Measurements from ENCODE around the gene GUSB. TPM values are rescaled to one million over a fixed set of nuclear protein-coding genes. Genes with fewer than 3 reads are reported as not detected.

Gene GUSB
- total RNA-seq, 1 experiment from 2014 or later, result 62.0 TPM

DNA sequence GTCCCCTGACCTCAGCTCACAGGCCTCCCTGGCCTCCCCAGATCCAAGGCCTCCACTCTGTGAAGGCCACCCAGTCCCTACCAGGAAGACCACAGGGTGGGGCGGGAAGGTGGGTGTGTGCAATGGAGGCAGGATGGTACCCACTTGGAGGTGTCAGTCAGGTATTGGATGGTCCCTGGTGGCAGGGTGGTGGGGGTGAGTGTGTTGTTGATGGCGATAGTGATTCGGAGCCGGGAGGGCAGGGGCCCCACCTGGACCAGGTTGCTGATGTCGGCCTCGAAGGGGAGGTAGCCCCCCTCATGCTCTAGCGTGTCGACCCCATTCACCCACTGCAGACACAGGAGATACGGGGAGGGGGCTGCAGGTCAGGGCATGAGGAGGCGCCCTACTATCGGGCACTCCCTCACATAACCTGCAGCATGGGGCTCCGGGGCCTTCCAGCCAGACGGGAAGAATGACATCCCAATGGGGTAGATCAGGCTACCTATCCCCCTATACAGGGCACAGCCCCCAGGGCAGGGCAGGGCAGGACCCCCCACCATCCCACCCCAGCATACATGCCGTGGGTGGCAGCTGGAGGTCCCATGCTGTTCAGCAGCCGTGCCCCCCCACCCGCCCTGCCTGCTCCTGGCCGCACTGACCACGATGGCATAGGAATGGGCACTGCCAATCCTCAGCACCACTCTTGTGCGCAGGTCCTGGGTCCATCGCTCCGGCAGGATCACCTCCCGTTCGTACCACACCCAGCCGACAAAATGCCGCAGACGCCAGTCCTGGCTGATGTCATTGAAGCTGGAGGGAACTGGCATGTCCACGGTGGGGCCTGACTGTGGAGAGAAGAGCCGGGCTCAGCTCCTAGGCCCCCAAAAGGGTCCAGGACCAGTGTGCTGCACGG, 2.2 kb downstream of the GUSB start:
- no peak overlapping the region for H2BK15ac ChIP-seq (ENCODE audit: low read depth, low read length)
- H2BK5ac ChIP-seq (ENCODE audit: insufficient read length, low read length), result no peak overlapping the region
- no peaks in the 10 kb centered on the region; the same call in 1 of the 2 replicates for H3K79me2 ChIP-seq (ENCODE audit: insufficient read depth, low read length)
- no peaks in the 10 kb centered on the region for H3K27me3 ChIP-seq (ENCODE audit: insufficient read depth, low read length)
- no peaks in the 10 kb centered on the region for H3K9me3 ChIP-seq (ENCODE audit: control insufficient read depth, low read depth, low read length)
- DNase-seq, result no peak
- Mint-ChIP-seq H3K27me3 (ENCODE audit: low read depth) (no peaks in the 10 kb centered on the region), H3K36me3 (ENCODE audit: insufficient read depth in 1 of 3, low read depth in 3 of 3) (peaks cover 20 to 31% (median 25%) of the 10 kb centered on the region in 3 experiments; a peak in 6 of 7 replicates), H3K4me1 (peaks cover 2 to 3% of the 10 kb centered on the region in 2 experiments; a peak in 2 of 4 replicates), H3K4me3 (peak overlapping the region; percentile 55 to 70; a peak in 4 of 5 replicates), H3K9me3 (no peaks in the 10 kb centered on the region), H3K27ac (no peak overlapping the region; a peak in 1 of 7 replicates)
- no peak overlapping the region for H3K4ac ChIP-seq (ENCODE audit: low read depth, low read length)
- no peak overlapping the region for H3K18ac ChIP-seq (ENCODE audit: insufficient read length, low read depth, low read length)
- peaks cover 2% of the 10 kb centered on the region for H3K23me2 ChIP-seq (ENCODE audit: insufficient read length, low read depth, low read length, poor library complexity, severe bottlenecking)
- H2AK5ac ChIP-seq (ENCODE audit: insufficient read length, low read length), result no peak overlapping the region
- H4K8ac ChIP-seq (replicated peaks; ENCODE audit: insufficient read length, low read depth, low read length), result no peak overlapping the region
- no peak overlapping the region for H4K5ac ChIP-seq (ENCODE audit: insufficient read length, low read depth, low read length)
- no peak overlapping the region for H3K4me2 ChIP-seq (ENCODE audit: insufficient read depth, insufficient read length, low read length)
- H4K91ac ChIP-seq (ENCODE audit: insufficient read length, low read depth, low read length), result no peak overlapping the region
- no peak overlapping the region for H3K27ac ChIP-seq (ENCODE audit: insufficient read length, low read depth, low read length)
- no peak overlapping the region for H3T11ph ChIP-seq (ENCODE audit: low read length)
- H3K9ac ChIP-seq (ENCODE audit: extremely low read depth, insufficient read length, low read length), result peak overlapping the region; percentile 15
- no peak overlapping the region for H2AFZ ChIP-seq (ENCODE audit: low read length)
- no peak overlapping the region for H3K14ac ChIP-seq (ENCODE audit: insufficient read depth, low read length)
- H3K23ac ChIP-seq (ENCODE audit: insufficient read length, low read depth, low read length), result no peak overlapping the region
- no CpG with 5 or more reads among the region's 29 CpGs for WGBS (ENCODE audit: extremely low coverage, insufficient read length, low lambda C conversion rate)
- peaks cover 3% of the 10 kb centered on the region for H3K79me1 ChIP-seq (ENCODE audit: insufficient read depth, low read depth, low read length, poor library complexity, severe bottlenecking)
- no peak overlapping the region for H2BK120ac ChIP-seq (ENCODE audit: low read depth, low read length, poor library complexity, severe bottlenecking)
- no peak overlapping the region for H2BK20ac ChIP-seq (ENCODE audit: low read depth, low read length, poor library complexity, severe bottlenecking)
- H2BK12ac ChIP-seq (ENCODE audit: insufficient read length, low read depth, low read length), result no peak overlapping the region
- H4K20me1 ChIP-seq (ENCODE audit: control insufficient read depth, insufficient read depth, insufficient read length), result peaks cover 5% of the 10 kb centered on the region
- TF ChIP-seq, protein P1, sequence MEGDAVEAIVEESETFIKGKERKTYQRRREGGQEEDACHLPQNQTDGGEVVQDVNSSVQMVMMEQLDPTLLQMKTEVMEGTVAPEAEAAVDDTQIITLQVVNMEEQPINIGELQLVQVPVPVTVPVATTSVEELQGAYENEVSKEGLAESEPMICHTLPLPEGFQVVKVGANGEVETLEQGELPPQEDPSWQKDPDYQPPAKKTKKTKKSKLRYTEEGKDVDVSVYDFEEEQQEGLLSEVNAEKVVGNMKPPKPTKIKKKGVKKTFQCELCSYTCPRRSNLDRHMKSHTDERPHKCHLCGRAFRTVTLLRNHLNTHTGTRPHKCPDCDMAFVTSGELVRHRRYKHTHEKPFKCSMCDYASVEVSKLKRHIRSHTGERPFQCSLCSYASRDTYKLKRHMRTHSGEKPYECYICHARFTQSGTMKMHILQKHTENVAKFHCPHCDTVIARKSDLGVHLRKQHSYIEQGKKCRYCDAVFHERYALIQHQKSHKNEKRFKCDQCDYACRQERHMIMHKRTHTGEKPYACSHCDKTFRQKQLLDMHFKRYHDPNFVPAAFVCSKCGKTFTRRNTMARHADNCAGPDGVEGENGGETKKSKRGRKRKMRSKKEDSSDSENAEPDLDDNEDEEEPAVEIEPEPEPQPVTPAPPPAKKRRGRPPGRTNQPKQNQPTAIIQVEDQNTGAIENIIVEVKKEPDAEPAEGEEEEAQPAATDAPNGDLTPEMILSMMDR (conservative IDR thresholded peaks at IDR 0.05), result no peak
- no peaks in the 10 kb centered on the region for H3K4me1 ChIP-seq (ENCODE audit: insufficient read depth, low read length)
- no peak overlapping the region for H3K56ac ChIP-seq (ENCODE audit: insufficient read length, low read depth, low read length)
